NCI-H226 (cell line): ENCODE measurements around the gene RETREG2.
"Not testable (repeated sequence)": the region's sequence is repeated elsewhere in the genome, so short reads cannot be mapped to it uniquely, and the experiment has no call there.

ENCODE experiments used
- DNase-seq: peaks from one replicate; pipeline ENCODE4 v3.0.0-alpha.2; 2015

Gene RETREG2

GRCh38 chr2:219198974-219199373 lies 20.9 kb downstream of the RETREG2 start:
- no peak for DNase-seq

DNA sequence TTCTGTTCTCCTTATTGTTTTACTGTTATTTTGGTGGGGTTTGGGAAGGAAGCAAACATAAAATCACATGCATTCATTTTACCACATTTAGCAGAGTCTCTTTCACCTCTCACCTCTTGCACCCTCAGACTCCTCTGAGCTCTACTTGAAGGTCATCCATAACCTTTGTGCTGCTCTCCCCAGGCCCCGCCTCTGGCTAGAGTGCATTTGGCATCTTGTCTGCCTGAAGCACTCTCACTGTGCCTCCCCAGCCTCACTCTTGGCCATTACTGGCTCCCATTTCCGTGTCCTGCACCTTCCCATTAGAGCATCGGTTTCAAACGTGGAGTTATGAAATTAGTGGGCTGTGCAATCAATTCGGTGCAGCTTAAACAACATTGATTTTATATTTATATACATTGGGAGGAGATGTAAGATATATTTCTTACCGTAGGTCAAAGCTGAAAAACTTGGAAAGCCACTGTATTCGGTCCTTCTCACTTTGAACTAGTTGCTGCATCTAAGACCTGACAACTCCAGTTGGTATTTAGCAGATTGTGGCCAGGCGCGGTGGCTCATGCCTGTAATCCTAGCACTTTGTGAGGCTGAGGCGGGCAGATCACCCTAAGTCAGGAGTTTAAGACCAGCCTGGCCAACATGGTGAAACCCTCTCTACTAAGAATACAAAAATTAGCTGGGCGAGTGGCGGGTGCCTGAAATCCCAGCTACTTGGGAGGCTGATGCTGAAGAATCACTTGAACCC lies 21.6 kb downstream of the RETREG2 start:
- no peak for DNase-seq

DNA sequence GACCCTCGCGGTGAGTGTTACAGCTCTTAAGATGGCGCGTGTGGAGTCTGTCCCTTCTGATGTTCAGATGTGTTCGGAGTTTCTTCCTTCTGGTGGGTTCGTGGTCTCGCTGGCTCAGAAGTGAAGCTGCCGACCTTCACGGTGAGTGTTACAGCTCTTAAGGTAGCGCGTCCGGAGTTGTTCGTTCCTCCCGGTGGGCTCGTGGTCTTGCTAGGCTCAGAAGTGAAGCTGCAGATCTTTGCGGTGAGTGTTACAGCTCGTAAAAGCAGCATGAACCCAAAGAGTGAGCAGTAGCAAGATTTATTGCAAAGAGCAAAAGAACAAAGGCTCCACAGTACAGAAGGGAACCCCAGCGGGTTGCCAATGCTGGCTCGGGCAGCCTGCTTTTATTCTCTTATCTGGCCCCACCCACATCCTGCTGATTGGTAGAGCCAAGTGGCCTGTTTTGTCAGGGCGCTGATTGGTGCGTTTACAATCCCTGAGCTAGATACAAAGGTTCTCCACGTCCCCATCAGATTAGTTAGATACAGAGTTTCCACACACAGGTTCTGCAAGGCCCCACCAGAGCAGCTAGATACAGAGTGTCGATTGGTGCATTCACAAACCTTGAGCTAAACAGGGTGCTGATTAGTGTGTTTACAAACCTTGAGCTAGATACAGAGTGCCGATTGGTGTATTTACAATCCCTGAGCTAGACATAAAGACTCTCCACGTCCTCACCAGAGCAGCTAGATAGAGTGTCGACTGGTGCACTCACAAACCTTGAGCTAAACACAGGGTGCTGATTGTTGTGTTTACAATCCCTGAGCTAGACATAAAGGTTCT lies 22.6 kb downstream of the RETREG2 start:
- DNase-seq, result not testable (repeated sequence)

DNA sequence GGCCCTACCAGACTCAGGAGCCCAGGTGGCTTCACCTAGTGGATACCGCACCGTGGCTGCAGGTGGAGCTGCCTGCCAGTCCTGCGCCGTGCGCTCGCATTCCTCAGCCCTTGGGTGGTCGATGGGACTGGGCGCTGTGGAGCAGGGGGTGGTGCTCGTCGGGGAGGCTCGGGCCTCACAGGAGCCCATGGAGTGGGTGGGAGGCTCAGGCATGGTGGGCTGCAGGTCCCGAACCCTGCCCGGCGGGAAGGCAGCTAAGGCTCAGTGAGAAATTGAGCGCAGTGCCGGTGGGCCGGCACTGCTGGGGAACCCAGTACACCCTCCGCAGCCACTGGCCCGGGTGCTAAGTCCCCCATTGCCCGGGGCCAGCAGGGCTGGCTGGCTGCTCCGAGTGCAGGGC lies 23.3 kb downstream of the RETREG2 start:
- DNase-seq, result not testable (repeated sequence)

- DNase-seq, result no peak
These were observed 26.5 kb downstream of the RETREG2 start for GRCh38 chr2:219204425-219205164.

DNA sequence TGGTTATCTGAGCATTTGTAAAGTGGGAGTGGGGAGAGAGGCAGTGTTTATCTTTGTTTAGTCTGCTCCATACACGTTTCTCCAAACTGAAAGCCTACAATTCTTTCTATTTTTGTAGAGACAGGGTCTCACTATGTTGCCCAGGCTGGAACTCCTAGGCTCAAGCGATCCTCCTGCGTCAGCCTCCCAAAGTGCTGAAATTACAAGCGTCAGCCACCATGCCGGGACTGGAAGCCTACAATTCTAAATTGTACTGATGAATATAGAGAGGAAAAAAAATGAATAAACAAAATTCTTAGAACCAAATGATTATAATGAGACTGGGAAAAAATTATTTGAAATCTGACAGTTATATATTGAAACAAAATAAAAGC lies 27.1 kb downstream of the RETREG2 start:
- no peak for DNase-seq

DNA sequence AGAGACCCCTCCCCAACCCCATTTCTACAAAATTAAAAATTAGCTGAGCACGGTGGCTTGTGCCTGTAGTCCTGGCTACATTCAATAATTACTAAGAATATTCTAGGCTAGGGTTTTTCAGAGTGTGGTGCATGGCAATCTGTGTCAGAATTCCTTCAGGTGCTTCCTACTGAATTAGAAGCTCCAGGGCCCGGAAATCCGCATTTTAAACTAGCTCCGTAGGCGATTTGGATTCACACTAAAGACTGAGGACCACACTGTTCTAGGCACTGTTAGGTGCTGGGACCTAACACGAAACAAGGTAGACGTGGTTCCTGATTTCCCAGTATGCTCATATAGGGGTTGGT lies 27.9 kb downstream of the RETREG2 start:
- no peak for DNase-seq

GRCh38 chr2:219206328-219207133 lies 28.5 kb downstream of the RETREG2 start, which contains the start of gene ZFAND2B:
Gene ZFAND2B, plus strand, starts transcription at chr2:219206782. Its CDS starts 206 bp downstream, at chr2:219206988.
- peak; percentile 88 for DNase-seq

- no peak for DNase-seq
These were observed 29.2 kb downstream of the RETREG2 start for GRCh38 chr2:219207134-219207883.

DNA sequence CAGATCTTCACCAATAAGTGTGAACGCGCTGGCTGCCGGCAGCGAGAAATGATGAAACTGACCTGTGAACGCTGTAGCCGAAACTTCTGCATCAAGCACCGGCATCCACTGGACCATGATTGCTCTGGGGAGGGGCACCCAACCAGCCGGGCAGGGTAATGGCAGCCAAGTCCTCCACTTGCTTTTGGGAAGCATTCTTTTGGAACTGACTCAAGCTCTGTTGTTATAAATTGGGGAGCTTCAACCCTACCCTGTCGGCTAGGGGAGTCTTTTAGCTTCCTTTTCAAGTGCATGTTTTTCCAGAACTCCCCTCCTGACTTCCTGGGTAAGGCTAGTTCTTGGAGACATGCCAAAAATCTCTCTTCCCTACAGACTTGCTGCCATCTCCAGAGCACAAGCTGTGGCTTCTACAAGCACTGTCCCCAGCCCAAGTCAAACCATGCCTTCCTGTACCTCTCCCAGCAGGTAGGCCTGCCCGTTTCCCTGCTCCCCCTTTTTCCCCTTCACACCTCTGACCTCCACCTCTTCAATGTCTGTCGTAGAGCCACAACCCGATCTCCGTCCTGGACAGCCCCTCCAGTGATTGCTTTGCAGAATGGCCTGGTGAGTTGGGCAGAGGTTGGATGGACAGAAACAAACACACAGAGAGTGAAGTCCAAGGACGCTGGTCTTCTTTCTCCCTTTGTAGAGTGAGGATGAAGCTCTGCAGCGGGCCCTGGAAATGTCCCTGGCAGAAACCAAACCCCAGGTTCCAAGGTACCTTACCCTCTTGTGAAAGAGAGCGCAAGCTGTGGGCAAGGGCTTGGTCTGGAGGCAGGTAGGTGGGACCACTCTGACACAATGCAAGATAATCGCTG lies 30.0 kb downstream of the RETREG2 start:
- peak; percentile 40 for DNase-seq

DNA sequence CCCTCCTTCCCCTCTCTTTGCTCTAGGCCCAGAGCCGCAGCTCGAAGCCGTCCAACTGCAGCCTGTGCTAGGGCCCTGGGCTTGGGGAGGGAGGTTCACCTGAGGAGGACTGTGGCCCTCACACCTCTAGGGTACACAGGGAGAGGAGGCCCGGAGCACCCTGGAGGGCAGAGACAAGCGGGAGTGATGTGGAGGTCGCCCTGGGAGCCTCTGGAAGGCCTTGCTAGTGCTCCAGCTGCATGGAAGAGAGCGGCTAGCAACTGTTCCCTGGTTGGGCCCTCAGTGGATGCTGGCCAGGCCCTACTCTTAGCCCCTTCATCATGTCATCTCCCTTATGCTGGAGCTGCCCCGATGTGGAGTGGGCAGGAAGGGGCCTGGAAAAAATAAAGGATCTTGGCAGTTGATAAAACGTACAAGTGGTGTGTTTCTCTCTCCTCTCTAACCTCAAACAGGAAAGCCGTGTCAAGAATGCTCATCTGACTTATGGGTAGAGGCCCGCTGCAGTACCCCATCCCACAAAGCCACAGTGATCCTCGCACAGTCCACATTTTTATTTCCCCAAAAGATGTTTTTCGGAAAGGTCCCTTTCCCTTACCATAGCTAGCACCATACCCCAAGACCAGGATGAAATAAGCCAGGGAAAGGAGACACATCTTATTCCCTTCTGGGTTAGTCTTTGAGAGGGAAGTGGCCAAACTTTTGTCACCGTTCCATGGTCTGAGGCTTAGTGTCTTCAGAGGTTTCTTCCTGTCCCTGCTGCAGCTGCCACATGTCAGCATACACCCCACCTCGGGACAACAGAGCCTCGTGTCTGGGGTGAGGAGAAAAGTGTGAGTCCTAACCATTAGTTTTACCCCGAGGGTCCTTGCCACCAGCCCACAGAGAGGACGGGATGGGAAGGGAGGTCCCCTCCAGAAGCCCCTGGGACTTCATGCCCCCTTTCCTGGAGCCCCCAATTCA lies 31.4 kb downstream of the RETREG2 start:
- DNase-seq, result no peak

- DNase-seq, result no peak
These were observed 32.3 kb downstream of the RETREG2 start for GRCh38 chr2:219210196-219210885.

- DNase-seq, result no peak
These were observed 32.8 kb downstream of the RETREG2 start for GRCh38 chr2:219210886-219211362.

GRCh38 chr2:219213026-219213415 lies 34.9 kb downstream of the RETREG2 start:
- DNase-seq, result no peak

- no peak for DNase-seq
These were observed 35.5 kb downstream of the RETREG2 start for GRCh38 chr2:219213486-219214071.

GRCh38 chr2:219214141-219214540 lies 36.1 kb downstream of the RETREG2 start:
- no peak for DNase-seq

DNA sequence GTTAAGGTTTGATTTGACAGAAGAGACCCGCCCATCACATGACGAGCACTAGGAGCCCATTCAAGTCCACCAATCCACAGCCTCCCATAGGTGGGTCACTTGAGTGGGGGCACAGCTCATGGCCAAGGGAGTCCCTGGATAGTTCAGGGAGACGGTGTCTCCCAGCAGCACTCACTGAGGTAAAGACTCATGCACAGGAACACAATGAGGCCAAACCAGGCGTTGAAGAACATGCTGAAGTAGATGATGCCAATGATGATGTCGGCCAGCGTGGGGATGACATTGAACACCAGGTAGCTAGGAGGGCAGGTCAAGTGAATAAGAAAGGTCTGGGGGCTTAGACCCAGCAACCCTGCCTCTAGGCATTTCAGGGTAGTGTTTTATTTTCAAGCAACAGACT lies 36.7 kb downstream of the RETREG2 start:
- DNase-seq, result no peak

GRCh38 chr2:219215871-219216534 lies 37.9 kb downstream of the RETREG2 start:
- no peak for DNase-seq
